ENCODE data around the gene CWH43.
A peak's percentile ranks its signal among the peaks of the same experiment; 100 is the strongest.
"Not testable (repeated sequence)": the region's sequence is repeated elsewhere in the genome, so short reads cannot be mapped to it uniquely, and the experiment has no call there.

CWH43 gene

DNA sequence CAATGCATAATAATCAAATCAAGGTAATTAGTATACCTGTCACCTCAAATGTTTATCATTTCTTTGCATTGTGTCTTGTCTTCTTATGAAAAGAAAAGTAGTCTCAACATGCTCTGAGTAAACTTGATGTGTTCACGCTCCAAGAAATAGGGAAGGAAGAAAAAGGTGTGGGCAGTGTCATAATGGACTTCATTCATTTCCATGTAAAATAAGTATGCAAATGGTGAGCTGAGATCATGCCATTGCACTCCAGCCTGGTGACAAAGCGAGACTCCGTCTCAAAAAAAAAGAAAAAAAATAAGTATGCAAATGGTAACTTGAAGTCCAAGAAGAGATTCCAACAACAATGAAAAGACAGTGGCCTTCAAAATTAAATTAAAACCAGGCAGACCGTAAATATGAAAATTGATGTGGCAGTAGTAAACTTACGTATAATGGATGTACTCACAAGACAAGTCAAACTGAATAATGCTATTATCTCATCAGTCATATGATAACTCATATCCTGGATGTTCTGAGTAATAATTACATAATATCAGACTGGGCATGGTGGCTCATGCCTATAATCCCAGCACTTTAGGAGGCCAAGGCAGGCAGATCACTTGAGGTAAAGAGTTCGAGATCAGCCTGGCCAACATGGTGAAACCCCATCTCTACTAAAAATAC lies 6.0 kb upstream of the CWH43 start:
- no peak for DNase-seq

- not testable (repeated sequence) for DNase-seq
Measured at GRCh38 chr4:48984005-48984404, 2.1 kb upstream of the CWH43 start.

- DNase-seq, result no peak
Measured at GRCh38 chr4:48985602-48985975, 486 bp upstream of the CWH43 start.

DNA sequence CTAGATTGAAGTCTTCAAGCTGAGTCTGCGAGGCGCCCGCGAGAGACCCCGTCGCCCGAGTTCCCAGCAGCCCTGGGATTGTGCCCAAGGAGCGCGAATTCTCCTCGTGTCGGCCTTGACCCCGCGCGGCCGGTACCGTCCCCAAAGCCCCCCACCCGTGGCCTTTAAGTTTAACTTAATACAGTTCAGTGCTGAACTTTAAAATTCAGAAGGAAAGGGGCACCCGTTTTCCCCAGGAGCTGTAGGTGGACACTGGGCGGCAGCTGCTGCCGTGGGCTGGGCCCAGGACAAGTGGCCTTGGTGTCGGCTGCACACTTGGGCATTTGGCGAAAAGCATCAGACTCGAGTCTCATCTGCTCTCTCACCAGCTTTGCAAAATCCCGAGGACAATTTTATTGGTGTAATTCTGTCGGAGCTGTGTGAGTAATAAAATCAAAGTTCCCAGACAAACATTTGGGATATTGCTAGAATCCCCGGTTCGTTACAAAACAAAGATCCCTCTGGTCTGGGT lies 634 bp downstream of the CWH43 start:
- no peak for DNase-seq

DNA sequence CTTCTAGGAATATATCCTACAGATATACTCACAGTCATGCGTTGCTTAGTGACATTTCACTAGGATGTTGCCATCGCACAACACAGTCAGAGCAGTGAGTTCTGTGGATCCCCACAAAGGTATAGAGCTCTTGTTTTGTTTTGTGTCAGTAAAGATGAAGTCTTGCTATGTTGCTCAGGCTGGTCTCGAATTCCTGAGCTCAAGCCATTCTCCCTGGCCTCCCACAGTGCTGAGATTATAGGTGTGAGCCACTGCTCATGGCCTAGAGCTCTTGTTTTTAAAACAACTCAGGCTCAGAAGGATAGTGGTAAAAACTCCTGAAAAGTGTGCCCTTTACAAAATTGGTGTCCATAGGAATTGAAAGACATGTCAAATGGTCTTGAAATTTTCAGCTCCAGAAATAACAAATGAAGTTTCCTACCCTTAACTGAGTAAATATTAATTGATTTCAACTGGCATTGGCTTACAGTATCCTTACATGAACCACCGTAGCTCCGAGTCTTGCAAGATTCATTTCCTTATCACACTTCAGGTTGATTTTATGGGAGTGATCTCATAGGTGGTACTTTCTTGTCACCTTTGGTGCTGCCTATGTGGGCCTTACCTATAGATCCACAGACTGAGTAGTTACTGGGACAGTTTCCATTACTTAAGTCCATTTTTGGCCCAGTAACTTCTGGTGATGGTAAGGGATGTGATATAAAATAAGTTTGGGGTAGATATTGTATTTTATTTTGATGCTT lies 3.6 kb downstream of the CWH43 start:
- no peak for DNase-seq

DNA sequence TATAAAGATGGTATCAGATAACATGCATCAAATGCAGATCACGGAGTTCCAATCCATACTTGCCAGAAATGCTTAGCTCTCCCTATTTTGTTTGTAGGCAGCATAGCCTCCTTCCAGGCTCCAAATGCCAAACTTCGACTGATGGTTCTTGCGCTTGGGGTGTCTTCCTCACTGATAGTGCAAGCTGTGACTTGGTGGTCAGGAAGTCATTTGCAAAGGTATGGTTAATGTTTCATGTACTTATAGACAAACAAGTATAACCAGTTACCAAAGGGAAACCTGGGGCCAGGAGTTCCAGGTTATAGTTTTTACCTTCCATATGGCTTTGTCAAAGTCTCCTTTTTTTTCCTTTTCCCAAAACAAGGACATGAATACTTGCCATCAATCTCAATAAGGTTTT lies 5.3 kb downstream of the CWH43 start:
- no peak for DNase-seq

- DNase-seq, result no peak
Measured at GRCh38 chr4:48997962-48998361, 11.9 kb downstream of the CWH43 start.

GRCh38 chr4:48998440-48998839 lies 12.4 kb downstream of the CWH43 start:
- DNase-seq, result no peak

- no peak for DNase-seq
Measured at GRCh38 chr4:49000806-49001205, 14.7 kb downstream of the CWH43 start.

DNA sequence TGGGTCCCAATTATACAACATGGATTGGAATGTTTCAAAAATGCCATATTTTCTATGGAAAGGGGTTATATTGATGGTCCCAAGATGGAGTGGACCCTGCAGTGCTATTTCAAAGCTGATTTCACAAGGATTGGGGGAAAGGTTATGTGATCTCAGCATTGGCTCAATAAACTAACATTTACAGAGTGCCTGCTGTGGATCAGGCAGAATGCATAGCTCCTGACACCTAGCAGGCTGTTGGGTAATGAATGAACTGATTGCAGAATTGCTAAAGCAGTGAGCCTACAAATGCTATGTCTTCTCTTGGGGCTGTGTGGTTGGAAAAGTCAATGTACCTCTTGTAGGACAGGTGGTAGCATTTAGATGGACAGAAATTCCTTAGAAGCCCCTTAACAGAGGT lies 16.9 kb downstream of the CWH43 start:
- no peak for DNase-seq

DNA sequence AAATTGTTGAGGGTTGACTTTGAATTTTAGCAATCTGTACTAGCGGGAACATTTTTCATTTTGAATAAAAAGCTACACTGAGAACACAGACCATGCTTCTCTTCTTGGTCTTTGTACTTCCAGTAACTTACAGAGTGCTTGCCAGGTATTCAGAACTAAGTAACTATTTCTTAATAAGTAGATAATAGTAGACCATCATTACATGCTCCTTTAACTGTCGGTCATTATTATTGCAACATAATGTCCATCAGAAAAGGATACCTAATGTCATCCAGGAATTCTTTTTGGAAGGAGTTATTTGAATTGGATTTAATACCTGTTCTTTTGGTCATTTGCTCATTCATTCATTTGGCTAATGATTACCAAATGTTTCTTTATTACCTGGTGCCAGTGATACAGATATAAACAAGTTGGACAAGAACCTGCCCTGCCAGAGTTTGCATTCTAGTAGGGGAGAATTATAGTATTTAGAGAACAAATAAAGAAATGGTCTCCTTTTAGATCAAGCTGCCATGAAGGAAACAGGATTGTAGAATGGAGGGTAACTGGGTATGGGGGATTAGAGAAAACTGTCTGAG lies 32.7 kb downstream of the CWH43 start:
- DNase-seq, result no peak

DNA sequence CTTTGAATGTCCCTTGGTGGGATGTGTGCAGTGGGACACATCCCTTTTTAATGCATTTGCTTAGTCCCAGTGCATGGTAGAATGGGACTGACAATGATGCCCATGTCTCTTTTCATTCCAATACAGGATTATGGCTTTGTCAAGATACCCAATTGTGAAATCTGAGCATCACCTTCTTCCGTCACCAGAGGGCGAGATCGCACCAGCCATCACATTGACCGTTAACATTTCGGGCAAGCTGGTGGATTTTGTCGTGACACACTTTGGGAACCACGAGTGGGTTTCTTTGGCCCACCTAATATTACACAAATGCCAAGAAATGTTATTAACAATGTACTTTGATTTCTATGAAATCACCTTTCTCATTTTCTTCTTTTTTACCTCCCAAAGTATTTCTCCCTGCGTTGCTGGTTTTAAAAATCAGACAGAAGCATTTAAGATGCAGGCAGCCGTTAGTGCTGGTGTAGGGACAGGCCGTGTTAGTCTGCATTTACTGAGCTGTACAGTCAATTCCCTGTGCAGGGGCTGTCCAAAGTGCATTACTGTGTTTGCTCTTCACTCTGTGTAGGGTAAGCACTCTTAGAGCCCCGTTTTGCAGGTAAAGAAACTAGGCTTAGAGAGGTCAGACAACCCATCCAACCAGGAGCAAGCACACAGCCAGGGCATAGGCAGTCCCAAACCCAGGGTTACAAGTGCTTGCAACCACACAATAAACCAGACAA lies 46.5 kb downstream of the CWH43 start:
- peak in 1 of 2 experiments; percentile 4 for DNase-seq

DNA sequence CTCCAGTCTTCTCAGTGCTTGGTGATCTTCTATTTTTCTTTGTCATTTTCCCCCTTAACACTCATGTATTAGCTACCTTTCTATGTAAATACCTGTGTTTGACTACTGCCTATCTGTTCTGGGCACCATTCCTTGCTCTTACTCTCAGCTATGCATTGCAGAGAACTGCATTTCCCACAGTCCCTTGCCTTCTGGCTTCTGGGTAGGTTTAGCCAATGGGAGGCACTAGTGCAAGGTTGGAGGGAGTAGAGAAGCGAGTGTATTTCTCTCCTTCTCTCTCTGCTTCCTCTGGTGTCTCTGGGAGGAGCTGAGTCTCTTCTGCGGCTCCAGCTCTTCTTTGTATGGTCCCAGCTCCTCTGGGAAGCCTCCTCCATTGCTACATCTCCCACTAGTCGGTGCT lies 50.5 kb downstream of the CWH43 start:
- DNase-seq, result no peak

- no peak for DNase-seq
Measured at GRCh38 chr4:49044270-49044669, 58.2 kb downstream of the CWH43 start.

GRCh38 chr4:49058306-49058705 lies 72.2 kb downstream of the CWH43 start:
- no peak for DNase-seq

GRCh38 chr4:49063670-49064069 lies 77.6 kb downstream of the CWH43 start:
- DNase-seq, result no peak

- not testable (repeated sequence) for DNase-seq
Measured at GRCh38 chr4:49072196-49072595, 86.1 kb downstream of the CWH43 start.

GRCh38 chr4:49091883-49092282 lies 105.8 kb downstream of the CWH43 start:
- not testable (repeated sequence) for DNase-seq

DNA sequence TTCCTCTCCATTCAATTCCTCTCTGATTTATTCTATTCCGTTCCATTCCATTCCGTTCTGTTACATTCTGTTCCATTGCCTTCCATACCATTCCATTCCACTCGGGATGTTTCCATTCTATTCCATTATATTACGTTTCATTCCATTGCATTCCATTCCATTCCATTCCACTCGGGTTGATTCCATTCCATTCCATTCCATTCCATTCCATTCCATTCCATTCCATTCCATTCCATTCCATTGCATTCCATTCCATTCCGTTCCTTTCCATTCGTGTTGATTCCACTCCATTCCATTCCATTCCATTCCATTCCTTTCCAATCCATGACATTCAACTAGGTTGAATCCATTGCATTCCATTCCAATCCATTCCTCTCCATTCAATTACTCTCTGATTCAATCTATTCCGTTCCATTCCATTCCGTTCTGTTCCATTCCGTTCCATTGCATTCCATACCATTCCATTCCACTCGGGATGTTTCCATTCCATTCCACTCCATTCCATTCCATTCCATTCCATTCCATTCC lies 106.6 kb downstream of the CWH43 start:
- not testable (repeated sequence) for DNase-seq

DNA sequence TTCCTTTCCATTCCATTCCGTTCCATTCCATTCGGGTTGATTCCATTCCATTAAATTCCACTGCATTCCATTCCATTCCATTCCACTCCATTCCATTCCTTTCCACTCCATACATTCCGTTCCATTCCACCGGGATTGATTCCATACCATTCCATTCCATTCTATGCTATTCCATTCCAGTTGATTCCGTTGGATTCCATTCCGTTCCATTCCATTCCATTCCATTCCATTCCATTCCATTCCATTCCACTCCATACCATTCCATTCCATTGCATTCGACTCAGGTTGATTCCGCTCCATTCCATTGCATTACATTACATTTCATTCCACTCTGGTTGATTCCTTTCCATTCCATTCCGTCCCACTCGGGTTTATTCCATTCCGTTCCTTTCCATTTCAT lies 110.1 kb downstream of the CWH43 start:
- not testable (repeated sequence) for DNase-seq

- DNase-seq, result not testable (repeated sequence)
Measured at GRCh38 chr4:49096627-49097026, 110.6 kb downstream of the CWH43 start.

DNA sequence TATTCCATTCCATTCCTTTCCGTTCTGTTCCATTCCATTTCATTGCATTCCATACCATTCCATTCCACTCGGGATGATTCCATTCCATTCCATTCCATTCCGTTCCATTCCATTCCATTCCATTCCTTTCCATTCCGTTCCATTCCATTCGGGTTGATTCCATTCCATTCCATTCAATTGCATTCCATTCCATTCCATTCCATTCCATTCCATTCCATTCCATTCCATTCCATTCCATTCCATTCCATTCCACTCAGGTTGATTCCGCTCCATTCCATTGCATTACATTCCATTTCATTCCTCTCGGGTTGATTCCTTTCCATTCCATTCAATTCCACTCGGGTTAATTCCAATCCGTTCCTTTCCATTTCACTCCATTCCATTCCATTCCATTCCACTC lies 111.0 kb downstream of the CWH43 start:
- DNase-seq, result not testable (repeated sequence)

DNA sequence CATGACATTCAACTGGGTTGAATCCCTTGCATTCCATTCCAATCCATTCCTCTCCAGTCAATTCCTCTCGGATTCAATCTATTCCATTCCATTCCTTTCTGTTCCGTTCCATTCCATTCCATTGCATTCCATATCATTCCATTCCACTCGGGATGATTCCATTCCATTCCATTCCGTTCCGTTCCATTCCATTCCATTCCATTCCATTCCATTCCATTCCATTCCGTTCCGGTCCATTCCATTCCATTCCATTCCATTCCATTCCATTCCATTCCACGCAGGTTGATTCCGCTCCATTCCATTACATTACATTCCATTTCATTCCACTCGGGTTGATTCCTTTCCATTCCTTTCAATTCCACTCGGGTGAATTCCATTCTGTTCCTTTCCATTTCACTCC lies 111.4 kb downstream of the CWH43 start:
- DNase-seq, result not testable (repeated sequence)
